A673 (cell line): Measurements from ENCODE around the gene EFCAB8. TPM values are rescaled to one million over a fixed set of nuclear protein-coding genes. Genes with fewer than 3 reads are reported as not detected.
"Not testable (repeated sequence)": the region's sequence is repeated elsewhere in the genome, so short reads cannot be mapped to it uniquely, and the experiment has no call there.

Experiments
- BruUV-seq: library from RNA; stranded (reverse); fragments of 400-500 nt; replicated peaks from 2 replicates; lab custom pipeline; 2021; lab: Mats Ljungman, UMichigan
- CTCF ChIA-PET: fragments of 300-600 bp; sonication (Branson Sonifier 250); formaldehyde crosslinking; loops from one replicate; lab custom pipeline; 2022; ENCODE audit warnings: antibody characterized with exemption; lab: Charles Lee
- POLR2A ChIA-PET: fragments of 300-600 bp; sonication (Branson Sonifier 250); formaldehyde crosslinking; loops from one replicate; lab custom pipeline; 2022; ENCODE audit warnings: antibody characterized with exemption; ENCODE audit not compliant: low non-redundant PET; lab: Charles Lee
- DNase-seq: peaks from one replicate; pipeline ENCODE4 v3.0.0-alpha.2; 2015; ENCODE audit warnings: low spot score
- H3K27ac ChIP-seq: fragments of 200-600 bp; sonication (generic); 2 replicates; pipeline ENCODE4 v1.5.1; 2016; ENCODE audit warnings: mixed run types, low read depth, mild to moderate bottlenecking, mixed read lengths, antibody characterized with exemption, low read length; ENCODE audit not compliant: poor library complexity, severe bottlenecking
- H3K27me3 ChIP-seq: fragments of 200-600 bp; sonication (generic); replicated peaks from 2 replicates; pipeline ENCODE4 v1.6.1; 2017; ENCODE audit warnings: mixed run types, low read depth, mild to moderate bottlenecking, mixed read lengths, antibody characterized with exemption, low read length; ENCODE audit not compliant: insufficient read depth, poor library complexity
- H3K36me3 ChIP-seq: fragments of 200-600 bp; sonication (generic); 2 replicates; pipeline ENCODE4 v1.6.1; 2016; ENCODE audit warnings: mixed run types, mild to moderate bottlenecking, mixed read lengths, antibody characterized with exemption, low read length; ENCODE audit not compliant: insufficient read depth, poor library complexity, severe bottlenecking
- H3K4me1 ChIP-seq: fragments of 200-600 bp; sonication (generic); 2 replicates; pipeline ENCODE4 v1.6.1; 2017; ENCODE audit warnings: mixed run types, mild to moderate bottlenecking, mixed read lengths, antibody characterized with exemption, low read length; ENCODE audit not compliant: insufficient read depth, poor library complexity, severe bottlenecking
- H3K4me3 ChIP-seq: fragments of 200-600 bp; sonication (generic); 2 replicates; pipeline ENCODE4 v1.5.1; 2016; ENCODE audit warnings: low read depth, mixed run types, mild to moderate bottlenecking, mixed read lengths, low read length; ENCODE audit not compliant: poor library complexity, severe bottlenecking
- H3K9me3 ChIP-seq: fragments of 200-600 bp; sonication (generic); 2 replicates; pipeline ENCODE4 v1.6.1; 2016; ENCODE audit warnings: mixed run types, low read depth, mild to moderate bottlenecking, mixed read lengths, antibody characterized with exemption, low read length; ENCODE audit not compliant: poor library complexity, severe bottlenecking
- CTCF ChIP-seq: fragments of 300-800, 200-600 bp; sonication (generic); conservative IDR thresholded peaks from 2 replicates; pipeline ENCODE4 v1.5.1; 2017; ENCODE audit warnings: low read depth, mild to moderate bottlenecking, antibody characterized with exemption, low read length, moderate library complexity, mixed read lengths
- EZH2 ChIP-seq: fragments of 200-600 bp; sonication (generic); IDR thresholded peaks from 2 replicates; pipeline ENCODE4 v1.6.1; 2017; ENCODE audit warnings: borderline replicate concordance, low read depth, mild to moderate bottlenecking, mixed read lengths, antibody characterized with exemption, low read length; ENCODE audit not compliant: poor library complexity, severe bottlenecking
- intact Hi-C: fragments of 100-400 bp; cut with micrococcal nuclease; formaldehyde crosslinking; loops from one replicate; pipeline ENCODE4 v1.10.0; 2022; ENCODE audit not compliant: unreplicated experiment
- total RNA-seq: library from RNA; stranded (reverse); gene quantifications from 2 replicates; pipeline ENCODE4 v1.2.3, GENCODE V29; 2021

EFCAB8 gene
- total RNA-seq, 1 experiment from 2014 or later, result not detected

GRCh38 chr20:32945710-32946221 lies 87.0 kb downstream of the EFCAB8 start:
- BruUV-seq, result no TSS peak
- ChIA-PET POLR2A (no interaction called here), CTCF (interaction anchor here (1.3 to 1.5 kb wide), 2 partner anchors 44 to 156 kb away, joined by 6 read pairs; no protein-coding TSS in a partner anchor)
- Histone ChIP-seq H3K27ac (no peak overlapping the region), H3K4me3 (no peak overlapping the region), H3K9me3 (no peaks in the 10 kb centered on the region), H3K4me1 (no peaks in the 10 kb centered on the region), H3K27me3 (peaks cover 36% of the 10 kb centered on the region), H3K36me3 (no peaks in the 10 kb centered on the region)
- peak; percentile 59 for TF ChIP-seq CTCF
- TF ChIP-seq EZH2, result no peak
- peak; percentile 52 for DNase-seq
- intact Hi-C loops, result loop anchor here (1.0 to 10.0 kb wide), 3 partner anchors 43 to 271 kb away; partner anchors contain the start of gene C20orf203

- no peaks in the 10 kb centered on the region for H3K4me1 ChIP-seq
- H3K36me3 ChIP-seq, result no peaks in the 10 kb centered on the region
- H3K27ac ChIP-seq, result no peak overlapping the region
- no peak for DNase-seq
- TF ChIP-seq EZH2, result no peak
- no peak for TF ChIP-seq CTCF
- ChIA-PET CTCF (interaction anchor here (1.3 to 1.5 kb wide), 2 partner anchors 45 to 157 kb away, joined by 6 read pairs; no protein-coding TSS in a partner anchor), POLR2A (no interaction called here)
- H3K27me3 ChIP-seq, result peaks cover 45% of the 10 kb centered on the region
- BruUV-seq, result no TSS peak
- H3K4me3 ChIP-seq, result no peak overlapping the region
- no peaks in the 10 kb centered on the region for H3K9me3 ChIP-seq
- intact Hi-C loops, result loop anchor here (1.0 to 10.0 kb wide), 3 partner anchors 44 to 272 kb away; partner anchors contain the start of gene C20orf203
Observed at GRCh38 chr20:32946629-32947028, 87.9 kb downstream of the EFCAB8 start.

GRCh38 chr20:32950539-32950938 lies 91.8 kb downstream of the EFCAB8 start:
- H3K4me1 ChIP-seq, H3K4me3 ChIP-seq, DNase-seq, H3K27ac ChIP-seq, BruUV-seq, POLR2A ChIA-PET, H3K9me3 ChIP-seq, intact Hi-C loops, H3K36me3 ChIP-seq, CTCF ChIA-PET: not testable (repeated sequence)
- peaks cover 56% of the 10 kb centered on the region for H3K27me3 ChIP-seq

- H3K9me3 ChIP-seq, result peaks cover 10% of the 10 kb centered on the region
- ChIA-PET POLR2A (no interaction called here), CTCF (no interaction called here)
- no peak overlapping the region for H3K27ac ChIP-seq
- no peak overlapping the region for H3K4me3 ChIP-seq
- peaks cover 3% of the 10 kb centered on the region for H3K27me3 ChIP-seq
- H3K36me3 ChIP-seq, result no peaks in the 10 kb centered on the region
- intact Hi-C loops, result no loop called here
- DNase-seq, result no peak
- H3K4me1 ChIP-seq, result no peaks in the 10 kb centered on the region
- no TSS peak for BruUV-seq
- no peak for TF ChIP-seq EZH2
- TF ChIP-seq CTCF, result no peak
Observed at GRCh38 chr20:32957459-32957858, 98.7 kb downstream of the EFCAB8 start.
